Measurements from ENCODE around the gene ZC3HAV1. TPM values are rescaled to one million over a fixed set of nuclear protein-coding genes. Genes with fewer than 3 reads are reported as not detected.

Gene ZC3HAV1
- total RNA-seq, 1 donor from 2014 or later: 43.6 TPM

- no peak for ATAC-seq
Observed at GRCh38 chr7:139112741-139113250, 3.3 kb upstream of the ZC3HAV1 start.

GRCh38 chr7:139112316-139112715 lies 2.8 kb upstream of the ZC3HAV1 start:
- Histone ChIP-seq H3K4me3 (no peak overlapping the region), H3K4me1 (peaks cover 11% of the 10 kb centered on the region), H3K27ac (peak overlapping the region; percentile 10), H3K9me3 (no peaks in the 10 kb centered on the region), H3K27me3 (ENCODE audit: low read depth) (no peaks in the 10 kb centered on the region), H3K36me3 (no peaks in the 10 kb centered on the region)
- no peak for ATAC-seq
- no peak for DNase-seq
- TF ChIP-seq CTCF (IDR thresholded peaks at IDR 0.05): no peak
- intact Hi-C loops (cut with DNase I): no loop called here

More at GRCh38 chr7:139112741-139113250, 3.3 kb upstream of the ZC3HAV1 start:
- H3K4me3 ChIP-seq: no peak overlapping the region
- H3K36me3 ChIP-seq: no peaks in the 10 kb centered on the region
- H3K9me3 ChIP-seq: no peaks in the 10 kb centered on the region
- intact Hi-C loops (cut with DNase I): no loop called here
- TF ChIP-seq CTCF (IDR thresholded peaks at IDR 0.05): no peak
- peaks cover 6% of the 10 kb centered on the region for H3K4me1 ChIP-seq
- no peak overlapping the region for H3K27ac ChIP-seq
- no peak for DNase-seq
- no peaks in the 10 kb centered on the region for H3K27me3 ChIP-seq (ENCODE audit: low read depth)

GRCh38 chr7:139111811-139112301 lies 2.3 kb upstream of the ZC3HAV1 start:
- no peaks in the 10 kb centered on the region for H3K9me3 ChIP-seq
- TF ChIP-seq CTCF (IDR thresholded peaks at IDR 0.05): no peak
- intact Hi-C loops (cut with DNase I): no loop called here
- no peak for DNase-seq
- no peaks in the 10 kb centered on the region for H3K36me3 ChIP-seq
- no peak for ATAC-seq
- H3K27ac ChIP-seq: peak overlapping the region; percentile 10
- H3K4me1 ChIP-seq: peaks cover 15% of the 10 kb centered on the region
- H3K4me3 ChIP-seq: no peak overlapping the region
- H3K27me3 ChIP-seq (ENCODE audit: low read depth): no peaks in the 10 kb centered on the region

- Histone ChIP-seq H3K27me3 (ENCODE audit: low read depth) (no peaks in the 10 kb centered on the region), H3K27ac (no peak overlapping the region), H3K4me1 (peaks cover 22% of the 10 kb centered on the region), H3K36me3 (no peaks in the 10 kb centered on the region), H3K4me3 (no peak overlapping the region), H3K9me3 (no peaks in the 10 kb centered on the region)
- ATAC-seq (no peak), DNase-seq (no peak)
- no peak for TF ChIP-seq CTCF (IDR thresholded peaks at IDR 0.05)
- intact Hi-C loops (cut with DNase I): no loop called here
Observed at GRCh38 chr7:139111147-139111546, 1.6 kb upstream of the ZC3HAV1 start.

- no peaks in the 10 kb centered on the region for H3K27me3 ChIP-seq (ENCODE audit: low read depth)
- H3K9me3 ChIP-seq: no peaks in the 10 kb centered on the region
- DNase-seq (no peak), ATAC-seq (no peak)
- intact Hi-C loops (cut with DNase I): no loop called here
- H3K4me3 ChIP-seq: peak overlapping the region; percentile 97
- H3K36me3 ChIP-seq: no peaks in the 10 kb centered on the region
- H3K4me1 ChIP-seq: peaks cover 34% of the 10 kb centered on the region
- peak overlapping the region; percentile 95 for H3K27ac ChIP-seq
- TF ChIP-seq CTCF (IDR thresholded peaks at IDR 0.05): no peak
Observed at GRCh38 chr7:139109983-139110411, 477 bp upstream of the ZC3HAV1 start.
